SH-SY5Y (cell line): ENCODE results near the gene OSR1.

Experiments used
- GATA2 ChIP-seq: IDR thresholded peaks from 2 replicates; pipeline ENCODE4 v1.6.1; 2011; ENCODE audit warnings: mild to moderate bottlenecking, low read depth, low read length
- GATA3 ChIP-seq: IDR thresholded peaks from 2 replicates; pipeline ENCODE4 v1.6.1; 2011; ENCODE audit warnings: low read depth, mild to moderate bottlenecking, low read length, moderate library complexity

GRCh38 chr2:19301706-19302105, 56.7 kb downstream of the OSR1 start:
- TF ChIP-seq GATA2 (no peak), GATA3 (no peak)
